GM18867 (cell line): ENCODE data around the gene CCDC134.
"Not testable (repeated sequence)": the region's sequence is repeated elsewhere in the genome, so short reads cannot be mapped to it uniquely, and the experiment has no call there.

Source experiments
- ATAC-seq: cut with Tn5 transposase; IDR thresholded peaks from one replicate; pipeline ENCODE4 v1.9.1; 2021; ENCODE audit warnings: mild to moderate bottlenecking, moderate library complexity; ENCODE audit not compliant: unreplicated experiment

CCDC134 gene

DNA sequence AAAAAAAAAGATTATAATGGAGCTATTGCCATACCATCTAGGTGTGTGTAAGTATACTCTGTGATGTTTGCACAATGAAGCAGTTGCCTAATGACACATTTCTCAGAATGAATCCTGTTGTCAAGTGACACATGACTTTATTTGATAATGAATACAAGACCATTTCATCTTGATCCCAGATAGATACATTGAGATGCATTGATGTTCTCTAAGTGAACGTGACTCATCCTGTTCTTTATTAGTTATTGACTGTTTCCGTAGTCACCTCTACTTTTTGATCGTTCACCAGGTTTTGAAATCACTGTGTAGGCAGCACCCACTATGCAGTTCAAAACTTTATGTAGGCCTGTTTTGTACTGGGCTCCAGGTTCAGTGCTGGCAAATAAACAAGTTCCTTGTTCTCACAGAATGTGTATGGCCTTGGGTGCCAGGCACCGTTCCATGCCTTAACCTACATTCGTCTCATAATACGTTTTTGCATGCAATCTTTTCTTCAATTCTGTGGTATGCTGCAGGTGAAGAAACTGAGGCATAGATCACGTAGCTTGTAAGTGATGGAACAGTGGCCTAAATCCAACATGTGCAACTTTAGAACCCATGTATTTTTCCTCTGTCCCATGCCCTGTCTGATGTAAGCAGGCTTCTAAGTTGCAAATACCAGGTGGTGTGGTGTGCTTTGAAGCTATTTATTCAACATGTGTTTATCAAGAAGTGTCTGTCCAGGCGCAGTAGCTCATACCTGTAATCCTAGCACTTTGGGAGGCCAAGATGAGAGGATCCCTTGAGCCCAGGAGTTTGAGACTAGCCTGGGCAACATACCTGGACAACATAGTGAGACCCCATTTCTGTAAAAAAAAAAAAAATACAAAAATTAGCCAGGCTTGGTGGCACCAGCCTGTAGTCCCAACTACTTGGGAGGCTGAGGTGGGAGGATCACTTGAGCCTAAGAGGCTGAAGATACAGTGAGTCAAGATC lies 42.8 kb downstream of the CCDC134 start:
- ATAC-seq: no peak

DNA sequence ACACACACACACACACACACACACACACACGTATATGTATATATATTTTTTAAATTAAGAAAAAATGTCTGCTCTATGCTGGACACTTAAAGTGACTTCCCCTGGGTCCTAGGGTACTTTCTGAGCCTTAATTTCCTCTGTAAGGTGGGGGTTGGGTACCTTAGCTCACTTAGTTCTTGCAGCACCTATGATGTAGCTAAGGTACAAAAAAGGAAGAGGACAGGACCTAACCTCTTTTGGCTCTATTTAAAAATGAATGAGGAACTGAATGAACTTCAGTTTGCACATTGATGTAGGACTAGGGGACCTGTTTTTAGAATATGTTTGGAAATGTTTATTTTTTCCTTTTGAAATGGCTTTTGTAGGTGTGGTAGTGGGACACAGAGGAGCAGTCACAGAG lies 43.6 kb downstream of the CCDC134 start:
- no peak for ATAC-seq

DNA sequence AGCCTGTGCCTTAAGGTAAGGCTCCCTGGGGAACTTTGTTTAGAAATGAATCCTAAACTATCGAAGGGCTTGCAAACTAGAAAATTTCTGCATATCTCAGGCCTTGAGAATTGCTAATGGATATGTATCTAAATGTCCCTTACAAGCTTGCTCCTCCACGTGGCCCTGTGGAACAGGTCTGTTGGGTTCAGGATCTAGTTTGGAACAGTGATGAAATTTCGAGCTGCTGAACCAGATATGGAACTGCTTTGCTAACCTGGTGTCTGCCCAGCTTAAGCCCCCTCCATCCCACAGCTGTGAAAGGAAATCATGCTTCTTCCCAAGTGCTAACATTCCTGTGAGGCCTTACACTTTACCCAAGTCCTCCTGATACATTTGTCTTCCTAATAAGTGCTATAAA lies 44.0 kb downstream of the CCDC134 start:
- ATAC-seq: no peak

DNA sequence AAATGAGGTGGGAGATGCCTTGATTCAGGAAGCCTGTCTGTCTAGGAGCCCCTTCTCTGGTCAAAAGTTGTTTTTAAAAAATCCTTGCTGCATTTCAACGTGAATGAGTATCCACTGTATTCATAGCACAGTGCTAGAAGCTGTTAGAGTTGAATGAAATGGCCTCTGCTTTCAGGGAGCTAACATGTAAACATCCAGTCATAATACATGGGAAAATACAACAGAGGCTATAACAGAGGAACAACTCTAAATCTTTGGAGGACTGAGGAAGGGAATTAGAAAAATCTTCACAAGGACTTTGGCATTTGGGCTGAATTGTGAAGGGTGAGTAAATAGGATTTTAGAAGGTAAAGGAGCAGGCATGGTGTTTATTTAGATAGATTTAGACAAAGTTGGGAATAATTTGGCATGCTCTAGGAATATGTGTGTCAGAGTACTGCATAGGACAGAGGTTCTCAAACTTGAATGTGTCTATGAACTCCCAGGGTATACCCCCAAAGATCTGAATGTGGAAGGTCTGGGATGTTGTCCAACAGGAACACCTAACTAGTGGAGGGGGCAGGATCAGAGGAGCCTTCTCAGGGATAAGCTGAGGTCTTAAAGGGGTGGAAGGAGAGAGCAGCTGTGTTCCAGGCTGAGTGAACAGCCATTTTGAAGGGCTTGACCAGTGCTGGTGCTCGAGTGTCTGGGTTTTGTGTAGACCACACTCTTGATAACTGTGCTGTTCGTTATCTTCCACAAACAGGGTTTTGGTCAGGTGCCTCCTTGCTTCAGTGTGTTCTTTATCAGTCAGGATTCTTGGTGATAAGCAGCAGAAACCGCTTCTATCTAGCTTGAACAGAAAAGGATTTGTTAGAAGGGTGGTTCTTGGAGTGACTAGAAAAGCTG lies 45.1 kb downstream of the CCDC134 start:
- no peak for ATAC-seq

DNA sequence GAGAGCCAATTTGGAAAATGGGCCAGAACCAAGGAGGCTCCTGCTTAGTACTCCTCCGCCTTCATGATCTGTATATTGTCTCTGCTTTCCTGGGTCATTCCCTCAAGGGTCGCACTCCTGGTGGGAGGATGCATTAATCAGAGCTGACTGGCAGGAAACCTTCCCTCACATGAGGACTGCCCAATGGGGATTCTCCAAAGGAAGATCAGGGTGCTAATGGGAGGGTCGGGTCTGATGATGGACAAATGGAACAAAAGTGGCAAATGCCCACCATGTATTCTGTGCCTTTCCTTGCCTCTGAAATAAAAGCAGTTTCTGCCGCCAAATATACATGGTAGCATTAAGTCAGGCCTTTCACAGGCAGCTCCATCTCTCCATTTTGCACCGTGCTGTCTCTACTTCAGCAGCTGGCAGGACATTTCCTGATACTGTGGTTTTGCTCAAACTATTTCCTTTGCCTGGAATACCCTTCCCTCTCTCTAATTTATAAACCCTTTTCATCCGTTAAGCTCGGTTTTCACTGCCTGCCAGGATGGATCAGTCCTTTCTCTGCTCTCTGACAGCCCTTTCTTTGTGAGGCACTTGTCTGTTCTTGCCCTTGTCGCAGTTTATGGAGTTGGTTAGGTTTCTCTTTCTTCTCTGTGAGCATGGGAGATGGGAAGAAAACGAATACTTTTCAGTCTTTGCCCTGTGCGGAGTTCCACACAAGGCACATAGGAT lies 45.9 kb downstream of the CCDC134 start:
- ATAC-seq: no peak

DNA sequence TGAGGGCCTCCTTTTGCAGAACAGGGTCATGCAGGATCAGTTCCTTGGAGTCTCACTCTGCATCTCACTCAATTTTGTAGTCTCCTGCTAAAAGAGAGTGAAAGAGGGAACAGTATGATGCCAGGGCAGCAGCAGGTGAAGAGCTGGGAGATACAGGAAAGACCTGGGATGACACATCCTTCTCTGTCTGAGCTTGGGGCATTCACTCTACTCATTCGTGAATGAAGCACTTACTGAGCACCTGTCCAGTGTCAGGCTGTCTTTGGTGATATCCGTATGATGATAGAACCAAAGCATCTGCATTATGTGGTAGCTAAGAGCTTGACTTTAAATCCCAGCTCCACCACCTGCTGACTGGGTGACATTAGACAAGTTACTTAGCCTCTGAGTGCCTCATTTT lies 46.8 kb downstream of the CCDC134 start:
- no peak for ATAC-seq

DNA sequence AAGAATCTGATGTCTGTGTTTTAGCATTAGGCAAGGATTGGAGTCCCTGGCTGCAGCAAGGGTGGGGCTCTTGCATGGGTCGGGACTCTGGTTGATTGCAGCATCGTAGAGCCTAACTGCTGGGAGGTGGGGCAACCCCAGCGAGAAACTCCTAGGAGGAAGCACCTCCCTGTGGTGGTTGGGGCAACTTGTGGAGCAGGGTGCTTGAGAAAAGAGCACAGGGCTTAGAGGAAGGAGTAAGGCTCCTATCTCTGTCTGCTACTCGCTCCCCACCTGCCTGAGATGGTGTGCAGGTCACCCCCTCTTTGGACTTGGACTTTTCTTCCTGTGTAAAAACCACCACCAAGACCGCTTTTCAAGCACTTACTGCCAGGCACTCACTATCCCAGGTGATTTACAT lies 48.0 kb downstream of the CCDC134 start:
- peak; percentile 40 for ATAC-seq

DNA sequence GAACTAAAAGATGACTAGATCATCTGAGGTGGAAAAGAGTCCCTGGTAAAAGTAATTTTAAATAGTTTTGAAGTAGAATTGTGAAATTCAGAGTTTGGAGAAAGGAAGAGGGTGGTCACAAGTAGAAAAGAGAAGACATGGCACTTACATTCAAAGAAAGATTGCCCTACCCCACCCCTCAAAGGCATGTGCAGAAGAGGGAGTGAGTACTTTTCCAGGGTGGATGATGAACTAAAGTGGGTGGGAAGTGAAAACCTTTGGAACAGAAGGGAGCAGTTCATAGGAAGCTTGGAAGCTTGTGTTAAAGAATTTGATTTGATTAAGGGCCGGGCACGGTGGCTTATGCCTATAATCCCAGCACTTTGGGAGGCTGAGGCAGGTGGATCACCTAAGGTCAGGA lies 56.0 kb downstream of the CCDC134 start:
- no peak for ATAC-seq

DNA sequence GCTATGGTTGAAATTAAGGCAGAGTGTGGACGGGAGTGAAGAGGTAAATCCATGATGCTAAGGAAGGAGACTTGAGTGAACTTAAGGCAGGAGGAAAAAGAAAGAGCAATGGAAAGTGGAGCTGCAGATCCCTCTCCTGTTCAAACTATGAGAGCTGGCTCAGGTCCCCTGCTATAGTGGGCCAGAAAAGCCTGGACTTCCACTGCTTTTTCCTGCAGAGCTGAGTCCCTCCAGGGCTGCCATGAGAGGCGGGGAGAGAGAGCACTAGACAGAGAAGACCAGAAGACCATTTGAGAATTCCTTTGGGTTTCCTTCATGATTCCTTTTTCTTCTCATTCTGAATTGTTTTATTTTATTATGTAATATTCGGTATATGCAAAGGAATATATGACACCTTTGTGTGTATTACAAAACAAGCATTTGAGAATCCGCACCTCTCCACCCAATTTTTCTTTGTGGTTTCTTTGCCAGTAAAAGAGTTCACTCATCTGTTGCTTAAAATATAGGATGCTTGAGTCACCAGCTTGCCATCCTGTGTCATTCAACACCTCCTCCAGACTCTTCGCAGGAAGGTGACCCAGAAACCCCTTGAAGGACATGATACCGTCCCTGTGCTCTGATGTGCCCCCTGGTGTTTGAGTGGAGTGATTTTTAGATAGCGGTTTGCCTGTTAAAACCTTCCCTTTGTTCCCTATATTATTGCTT lies 56.8 kb downstream of the CCDC134 start:
- ATAC-seq: peak; percentile 33

DNA sequence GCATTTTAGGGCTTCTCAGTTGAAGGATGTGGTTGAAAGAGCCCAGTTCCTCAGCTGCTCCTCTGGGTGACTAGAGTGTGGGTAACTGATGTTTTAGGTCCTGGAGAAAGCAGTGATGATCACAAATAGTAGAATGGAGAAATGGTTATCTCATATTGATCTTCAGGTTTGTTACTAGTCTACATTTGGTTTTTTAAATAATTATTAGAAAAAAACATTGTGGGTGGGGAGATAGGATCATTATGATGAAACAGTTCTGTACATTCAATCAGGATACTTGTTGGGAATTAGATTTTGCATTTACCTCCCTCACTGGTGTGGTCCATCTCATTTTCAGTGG lies 57.4 kb downstream of the CCDC134 start:
- no peak for ATAC-seq

DNA sequence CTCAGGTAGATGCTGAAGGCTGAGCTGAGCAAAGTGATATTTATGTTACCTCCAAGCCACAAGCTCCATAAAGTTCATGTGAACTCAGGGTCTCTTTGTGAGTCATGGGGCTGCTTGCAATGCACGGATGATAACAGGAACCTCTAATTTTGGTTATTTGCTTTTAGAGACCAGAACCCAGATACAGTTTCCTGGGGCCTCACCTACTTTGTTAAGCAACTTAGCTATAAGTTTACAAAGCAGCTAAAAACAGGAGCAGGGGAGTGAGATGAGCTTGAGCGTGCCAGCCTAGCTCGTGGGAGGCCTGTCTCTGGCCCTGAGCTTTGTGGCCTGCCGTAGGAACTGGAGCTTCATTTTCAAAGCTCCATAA lies 61.7 kb downstream of the CCDC134 start:
- ATAC-seq: peak; percentile 42

DNA sequence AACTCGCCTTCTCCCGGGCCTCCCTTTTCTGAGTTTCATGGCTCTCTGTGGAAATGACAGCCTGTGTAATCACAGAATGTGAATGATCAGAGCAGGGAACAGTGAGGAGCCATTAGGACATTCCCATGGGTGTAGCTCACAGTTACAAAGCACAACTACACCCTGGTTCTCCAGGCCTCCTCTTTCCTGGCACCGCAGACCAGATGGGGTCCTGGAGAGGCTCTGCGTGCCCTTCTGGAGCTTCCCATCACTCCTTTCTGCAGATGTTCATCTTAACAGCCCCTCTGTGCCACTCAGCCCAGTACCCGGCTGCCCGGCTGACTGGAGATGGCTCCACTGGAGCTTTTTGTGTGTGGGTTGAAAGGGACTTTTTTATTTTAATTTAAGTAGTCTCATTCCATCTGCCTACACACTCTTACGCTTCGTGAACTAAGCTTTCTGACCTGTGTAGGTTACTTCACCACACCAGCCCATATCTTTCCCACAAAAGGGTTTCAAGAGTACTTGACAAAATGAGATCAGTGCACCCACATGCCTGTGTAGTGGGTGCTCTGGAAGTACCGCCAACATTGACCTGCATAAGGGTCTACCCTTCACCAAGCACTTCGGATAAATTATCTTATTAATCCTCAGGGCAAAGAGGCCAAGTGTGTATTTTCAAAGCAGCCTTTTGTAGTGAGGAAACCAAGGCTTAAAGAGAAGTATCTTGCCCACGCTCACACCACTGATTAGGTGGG lies 62.2 kb downstream of the CCDC134 start:
- ATAC-seq: peak; percentile 63

DNA sequence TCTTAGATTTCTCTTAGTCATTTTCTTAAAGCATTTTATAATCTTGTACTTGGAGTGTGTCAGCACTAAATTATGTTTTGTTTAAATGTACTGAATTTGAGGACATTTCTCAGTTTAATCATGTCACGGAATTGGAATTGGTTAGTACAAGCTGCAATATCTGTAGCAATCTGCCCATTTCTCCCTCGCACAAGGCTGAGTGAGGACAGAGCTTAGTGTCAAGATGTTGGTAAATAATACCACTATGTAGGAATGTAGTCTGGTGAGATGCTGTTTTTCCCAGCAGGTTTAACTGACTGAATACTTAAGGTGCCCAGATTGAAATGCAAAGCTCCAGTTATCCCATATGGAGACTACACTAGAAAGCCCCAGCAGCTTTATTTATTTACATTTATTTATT lies 63.0 kb downstream of the CCDC134 start:
- ATAC-seq: no peak

DNA sequence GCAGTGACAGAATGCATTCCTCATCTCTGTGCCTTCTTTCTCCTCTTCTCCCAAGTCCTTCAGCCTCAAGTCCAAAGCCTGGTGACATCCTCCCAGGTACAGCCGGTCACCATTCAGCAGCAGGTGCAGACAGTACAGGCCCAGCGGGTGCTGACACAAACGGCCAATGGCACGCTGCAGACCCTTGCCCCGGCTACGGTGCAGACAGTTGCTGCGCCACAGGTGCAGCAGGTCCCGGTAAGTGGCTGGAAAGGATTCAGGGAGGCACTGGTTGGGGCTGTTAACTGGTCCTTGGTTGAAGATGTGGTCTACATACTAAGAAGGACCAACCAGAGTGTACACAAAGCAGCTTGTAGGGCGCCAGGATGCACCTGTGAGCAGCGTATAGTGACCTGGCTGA lies 68.1 kb downstream of the CCDC134 start:
- ATAC-seq: no peak

DNA sequence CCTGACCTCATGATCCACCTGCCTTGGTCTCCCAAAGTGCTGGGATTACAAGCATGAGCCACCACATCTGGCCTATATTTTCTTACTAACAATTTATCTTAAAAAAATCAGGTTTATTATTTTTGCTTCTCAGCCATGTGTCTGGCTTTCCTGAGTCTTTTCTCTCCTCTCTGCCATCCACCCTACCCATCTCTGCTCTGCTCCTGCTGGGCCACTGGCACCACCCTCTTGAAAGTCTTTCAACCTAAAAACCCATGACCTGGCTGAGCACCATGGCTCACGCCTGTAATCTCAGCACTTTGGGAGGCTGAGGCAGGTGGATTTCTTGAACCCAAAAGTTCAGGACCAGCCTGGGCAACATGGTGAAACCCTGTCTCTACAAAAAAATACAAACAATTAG lies 69.6 kb downstream of the CCDC134 start:
- not testable (repeated sequence) for ATAC-seq

DNA sequence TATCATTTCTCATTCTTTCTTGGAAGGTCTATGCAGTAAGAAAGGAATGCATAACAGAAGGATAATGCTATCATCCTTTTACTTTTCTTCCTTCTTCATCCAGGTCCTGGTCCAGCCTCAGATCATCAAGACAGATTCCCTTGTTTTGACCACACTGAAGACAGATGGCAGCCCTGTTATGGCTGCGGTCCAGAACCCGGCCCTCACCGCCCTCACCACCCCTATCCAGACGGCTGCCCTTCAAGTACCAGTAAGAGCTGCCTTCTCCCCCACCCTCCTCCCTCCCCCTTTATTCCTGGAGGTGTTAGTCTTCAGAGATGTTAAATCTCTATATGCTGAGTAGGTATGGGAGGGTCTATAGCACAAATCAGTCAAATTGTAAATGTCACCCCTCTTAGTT lies 70.3 kb downstream of the CCDC134 start:
- no peak for ATAC-seq

DNA sequence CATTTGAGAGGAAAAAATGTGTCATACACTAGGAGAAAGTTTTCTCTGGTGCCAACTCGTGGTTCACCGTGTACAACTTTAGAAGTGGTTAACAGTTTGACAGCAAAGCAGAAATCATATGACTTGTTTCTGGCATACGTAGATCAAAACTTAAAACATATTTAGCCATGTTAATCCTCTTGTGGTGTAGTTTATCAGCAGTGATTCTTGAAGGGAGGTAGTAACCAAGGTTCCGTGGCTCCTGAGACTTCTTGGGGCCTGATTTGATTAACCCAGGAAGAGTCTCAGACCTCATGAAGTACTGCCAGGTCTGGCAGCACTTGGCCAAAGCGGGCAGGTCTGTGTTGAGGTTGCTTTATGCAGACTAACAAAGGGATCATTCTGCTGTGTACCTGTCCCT lies 72.9 kb downstream of the CCDC134 start:
- ATAC-seq: no peak

DNA sequence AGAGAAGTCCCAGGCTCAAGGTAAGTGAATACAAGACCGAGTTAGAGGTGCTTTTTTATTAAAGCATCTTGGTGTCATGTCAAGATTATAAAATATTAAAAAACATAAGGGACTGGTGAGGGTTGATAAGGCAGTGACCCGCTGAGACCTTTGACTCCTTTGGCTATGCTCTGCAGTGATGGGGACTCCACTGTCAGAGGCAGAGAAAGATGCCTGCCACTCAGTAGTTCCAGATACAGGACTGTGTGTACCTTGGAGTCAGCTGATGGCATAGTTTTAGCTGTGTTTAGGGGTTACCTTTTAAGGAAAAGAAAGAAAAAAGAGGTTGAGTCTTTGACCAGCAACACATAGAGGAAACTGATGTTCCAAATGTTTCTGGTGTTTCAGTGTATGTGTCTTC lies 73.6 kb downstream of the CCDC134 start:
- no peak for ATAC-seq

DNA sequence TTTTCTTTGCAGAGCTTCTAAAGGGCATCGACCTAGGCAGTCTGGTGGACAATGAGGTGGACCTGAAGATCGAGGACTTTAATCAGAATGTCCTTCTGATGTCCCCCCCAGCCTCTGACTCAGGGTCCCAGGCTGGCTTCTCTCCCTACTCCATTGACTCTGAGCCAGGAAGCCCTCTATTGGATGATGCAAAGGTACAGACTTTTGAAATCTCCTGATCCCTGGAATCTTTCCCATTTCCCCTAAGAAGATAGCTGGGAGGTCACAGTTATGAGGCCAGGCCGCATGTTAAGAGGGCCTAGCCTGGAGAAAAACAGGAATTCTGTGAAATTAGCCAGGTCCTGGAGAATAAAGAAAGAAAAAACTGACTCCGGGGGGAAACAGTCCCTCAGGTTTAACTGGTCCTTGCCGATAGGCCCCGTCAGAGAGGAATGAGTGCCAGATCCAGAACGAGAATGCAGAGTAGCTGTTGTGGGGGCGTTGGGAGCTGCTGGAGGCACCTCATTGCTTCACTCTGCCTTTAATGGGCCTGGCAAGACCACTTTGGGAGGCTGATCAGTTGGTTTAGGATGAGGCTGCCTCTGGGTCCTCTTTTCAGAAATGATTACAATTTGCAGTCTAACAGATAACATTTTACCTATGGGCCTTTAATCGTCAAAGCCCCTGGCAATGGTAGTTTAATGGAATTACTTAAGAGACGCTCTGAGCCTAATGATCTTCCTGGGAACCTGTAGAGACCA lies 75.2 kb downstream of the CCDC134 start:
- no peak for ATAC-seq
